Activated naive CD4-positive, alpha-beta T cell treated with anti-CD3 and anti-CD28 coated beads for 36 hours (primary cell): ENCODE data around the gene C1QB. TPM values are rescaled to one million over a fixed set of nuclear protein-coding genes. Genes with fewer than 3 reads are reported as not detected.
"Not testable (repeated sequence)": the region's sequence is repeated elsewhere in the genome, so short reads cannot be mapped to it uniquely, and the experiment has no call there.

ENCODE experiments used
- CTCF ChIA-PET: fragments of 350-600 bp; sonication (Branson Sonifier 250); formaldehyde crosslinking; loops from one replicate; lab custom pipeline; 2021; ENCODE audit warnings: antibody characterized with exemption; lab: Charles Lee
- DNase-seq: peaks from one replicate; pipeline ENCODE4 v3.0.0-alpha.2; 2020
- H3K27ac Mint-ChIP-seq: one replicate; pipeline ENCODE4 v1.8.0; 2021; ENCODE audit warnings: mild to moderate bottlenecking, mixed read lengths
- H3K27me3 Mint-ChIP-seq: one replicate; pipeline ENCODE4 v1.8.0; 2021; ENCODE audit warnings: low read depth, mixed read lengths
- H3K36me3 Mint-ChIP-seq: one replicate; pipeline ENCODE4 v1.8.0; 2021; ENCODE audit warnings: low read depth, mixed read lengths
- H3K4me1 Mint-ChIP-seq: one replicate; pipeline ENCODE4 v1.8.0; 2021; ENCODE audit warnings: low read depth, mixed read lengths
- H3K4me3 Mint-ChIP-seq: one replicate; pipeline ENCODE4 v1.8.0; 2021; ENCODE audit warnings: mild to moderate bottlenecking, moderate library complexity, mixed read lengths
- H3K9me3 Mint-ChIP-seq: one replicate; pipeline ENCODE4 v1.8.0; 2021; ENCODE audit warnings: mixed read lengths
- intact Hi-C: fragments of 100-400 bp; cut with micrococcal nuclease; formaldehyde crosslinking; loops from one replicate; pipeline ENCODE4 v1.15.1; 2023
- total RNA-seq, 2 experiments: library from RNA; stranded (reverse); gene quantifications; one replicate each; pipeline ENCODE4 v1.2.3, GENCODE V29; 2021

The C1QB gene
- total RNA-seq, 2 experiments from 2014 or later = not detected

DNA sequence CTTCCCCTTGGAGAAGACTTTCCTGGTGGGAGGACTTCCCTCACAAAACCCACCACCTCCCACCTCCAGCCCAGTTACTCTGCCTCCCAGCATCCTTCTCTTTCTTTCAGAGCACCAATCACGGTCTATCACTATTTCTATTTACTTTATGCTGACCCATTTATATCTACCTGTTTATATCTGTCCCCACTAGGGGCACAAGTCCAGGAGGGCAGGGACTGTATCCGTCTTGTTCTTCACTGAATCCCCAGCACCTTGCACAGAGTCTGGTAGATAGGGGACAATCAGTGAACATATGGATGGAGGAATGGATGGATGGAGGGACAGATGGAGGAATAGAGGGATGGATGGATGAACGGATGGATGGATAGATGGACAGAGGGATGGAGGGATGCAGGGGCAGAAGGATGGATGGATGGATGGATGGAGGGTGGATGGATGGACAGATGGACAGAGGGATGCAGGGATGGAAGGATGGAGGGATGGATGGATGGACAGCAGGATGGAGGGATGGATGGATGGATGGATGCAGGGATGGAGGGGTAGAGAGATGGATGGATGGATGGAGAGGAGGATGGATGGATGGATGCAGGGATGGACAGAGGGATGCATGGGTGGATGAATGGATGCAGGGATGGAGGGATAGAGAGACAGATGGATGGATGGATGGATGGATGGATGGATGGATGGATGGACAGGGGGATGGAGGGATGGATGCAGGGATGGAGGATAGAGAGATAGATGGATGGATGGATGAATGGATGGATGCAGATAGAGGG, 5.5 kb downstream of the C1QB start:
- intact Hi-C loops = no loop called here
- Mint-ChIP-seq H3K27me3 (no peaks in the 10 kb centered on the region), H3K4me3 (no peak overlapping the region), H3K9me3 (no peaks in the 10 kb centered on the region), H3K36me3 (no peaks in the 10 kb centered on the region), H3K4me1 (no peaks in the 10 kb centered on the region), H3K27ac (no peak overlapping the region)
- CTCF ChIA-PET = no interaction called here
- DNase-seq = no peak

DNA sequence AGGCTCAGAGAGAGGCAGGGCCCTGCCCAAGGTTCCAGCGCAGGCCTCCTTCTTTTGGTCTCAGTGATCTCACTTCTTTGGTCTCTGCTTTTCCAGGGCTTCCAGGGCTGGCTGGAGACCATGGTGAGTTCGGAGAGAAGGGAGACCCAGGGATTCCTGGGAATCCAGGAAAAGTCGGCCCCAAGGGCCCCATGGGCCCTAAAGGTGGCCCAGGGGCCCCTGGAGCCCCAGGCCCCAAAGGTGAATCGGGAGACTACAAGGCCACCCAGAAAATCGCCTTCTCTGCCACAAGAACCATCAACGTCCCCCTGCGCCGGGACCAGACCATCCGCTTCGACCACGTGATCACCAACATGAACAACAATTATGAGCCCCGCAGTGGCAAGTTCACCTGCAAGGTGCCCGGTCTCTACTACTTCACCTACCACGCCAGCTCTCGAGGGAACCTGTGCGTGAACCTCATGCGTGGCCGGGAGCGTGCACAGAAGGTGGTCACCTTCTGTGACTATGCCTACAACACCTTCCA, 7.7 kb downstream of the C1QB start:
- CTCF ChIA-PET = no interaction called here

DNA sequence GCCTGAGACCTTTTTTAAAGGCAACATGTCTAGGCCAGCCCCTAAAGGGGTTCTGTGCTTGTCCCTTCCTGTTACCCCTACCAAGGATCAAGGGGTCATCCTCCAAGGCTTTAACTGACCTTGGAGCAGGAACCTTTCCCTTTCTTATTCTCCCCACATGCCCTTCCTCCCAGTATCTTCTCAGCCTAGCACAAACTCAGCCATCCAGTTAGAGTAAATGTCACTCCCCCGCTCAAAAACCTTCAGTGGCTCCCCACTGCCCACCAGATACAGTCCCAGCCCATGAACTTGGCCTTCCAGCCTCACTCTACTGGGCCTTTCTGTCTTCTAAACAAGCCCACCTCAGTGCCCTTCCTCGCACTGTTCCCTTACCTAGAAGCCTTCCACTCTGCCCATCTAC, 8.8 kb downstream of the C1QB start:
- DNase-seq = no peak
- H3K9me3 Mint-ChIP-seq = no peaks in the 10 kb centered on the region
- H3K4me3 Mint-ChIP-seq = no peak overlapping the region
- no peaks in the 10 kb centered on the region for H3K36me3 Mint-ChIP-seq
- no peaks in the 10 kb centered on the region for H3K27me3 Mint-ChIP-seq
- intact Hi-C loops = no loop called here
- CTCF ChIA-PET = no interaction called here
- no peaks in the 10 kb centered on the region for H3K4me1 Mint-ChIP-seq
- no peak overlapping the region for H3K27ac Mint-ChIP-seq

More for the DNA sequence above, 7.7 kb downstream of the C1QB start:
- Mint-ChIP-seq H3K9me3 (no peaks in the 10 kb centered on the region), H3K36me3 (no peaks in the 10 kb centered on the region), H3K27me3 (no peaks in the 10 kb centered on the region), H3K4me3 (no peak overlapping the region), H3K27ac (no peak overlapping the region), H3K4me1 (no peaks in the 10 kb centered on the region)
- no peak for DNase-seq
- intact Hi-C loops = no loop called here

DNA sequence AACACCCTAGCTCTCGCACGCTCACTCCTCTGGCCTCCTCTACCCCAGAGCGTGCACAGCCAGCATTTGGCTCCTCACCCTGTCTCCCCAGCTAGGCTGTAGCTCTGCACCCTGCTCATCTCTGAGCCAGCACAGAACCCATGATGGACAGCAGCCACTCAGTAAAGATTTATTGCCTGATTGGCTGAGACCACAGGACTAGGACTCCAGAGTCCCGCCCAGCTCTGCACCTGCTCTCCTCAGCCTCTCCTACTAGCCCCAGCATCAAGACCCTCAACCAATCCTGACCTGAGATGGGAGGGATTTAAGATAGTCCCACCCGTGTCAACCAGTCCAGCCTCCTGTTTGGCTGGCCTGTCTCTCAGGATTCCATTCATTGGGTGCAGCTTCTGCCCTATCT, 9.3 kb downstream of the C1QB start:
- CTCF ChIA-PET = no interaction called here
- no peaks in the 10 kb centered on the region for H3K36me3 Mint-ChIP-seq
- H3K9me3 Mint-ChIP-seq = no peaks in the 10 kb centered on the region
- no peaks in the 10 kb centered on the region for H3K4me1 Mint-ChIP-seq
- DNase-seq = no peak
- H3K27ac Mint-ChIP-seq = no peak overlapping the region
- H3K4me3 Mint-ChIP-seq = no peak overlapping the region
- H3K27me3 Mint-ChIP-seq = no peaks in the 10 kb centered on the region
- intact Hi-C loops = no loop called here

DNA sequence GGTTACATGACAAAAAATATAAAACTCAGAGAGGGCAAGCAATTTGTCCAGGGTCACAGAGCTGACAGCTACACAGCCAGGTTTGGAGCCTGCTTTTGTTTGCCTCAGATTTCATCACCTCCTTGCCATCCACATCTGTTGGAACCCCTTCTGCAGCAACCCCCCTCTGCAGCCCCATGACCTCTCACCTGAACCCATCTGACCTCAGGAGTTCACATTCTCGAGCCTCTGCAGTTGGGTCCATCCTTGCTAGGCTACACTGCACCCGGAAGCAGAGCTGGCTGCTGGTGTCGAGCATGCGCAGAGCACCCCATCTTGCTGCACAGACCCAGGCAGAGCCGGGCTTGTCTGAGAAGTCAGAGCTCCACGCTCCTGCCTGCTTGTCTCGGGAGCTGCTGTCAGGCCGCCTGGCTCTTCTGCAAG, 10.0 kb downstream of the C1QB start:
- no peaks in the 10 kb centered on the region for H3K9me3 Mint-ChIP-seq
- H3K4me1 Mint-ChIP-seq = no peaks in the 10 kb centered on the region
- CTCF ChIA-PET = no interaction called here
- no peak overlapping the region for H3K4me3 Mint-ChIP-seq
- H3K27ac Mint-ChIP-seq = no peak overlapping the region
- DNase-seq = no peak
- intact Hi-C loops = no loop called here
- H3K36me3 Mint-ChIP-seq = no peaks in the 10 kb centered on the region
- H3K27me3 Mint-ChIP-seq = no peaks in the 10 kb centered on the region

DNA sequence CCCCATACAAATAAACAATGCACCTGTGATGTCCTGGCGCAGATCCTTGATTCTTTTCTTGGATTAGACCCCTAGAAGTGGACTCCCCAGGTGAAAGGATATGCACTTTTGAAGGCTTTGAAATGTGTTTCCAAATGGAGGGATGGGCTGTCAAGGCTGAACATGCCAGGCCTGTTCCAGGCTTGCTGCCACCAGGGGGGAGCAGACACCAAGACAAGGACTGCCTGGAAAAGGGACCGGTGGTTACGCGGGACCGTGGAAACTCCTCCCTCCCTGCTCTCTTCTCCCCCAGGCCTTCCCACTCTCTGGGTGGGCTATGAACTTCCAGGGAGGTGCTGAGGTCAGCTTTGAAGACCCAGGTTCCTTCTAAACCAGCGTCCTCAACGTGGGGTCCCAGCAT, 12.7 kb downstream of the C1QB start:
- no peaks in the 10 kb centered on the region for H3K4me1 Mint-ChIP-seq
- H3K27me3 Mint-ChIP-seq = peaks cover 3% of the 10 kb centered on the region
- no peak for DNase-seq
- H3K27ac Mint-ChIP-seq = no peak overlapping the region
- intact Hi-C loops = no loop called here
- CTCF ChIA-PET = no interaction called here
- H3K9me3 Mint-ChIP-seq = no peaks in the 10 kb centered on the region
- no peaks in the 10 kb centered on the region for H3K36me3 Mint-ChIP-seq
- H3K4me3 Mint-ChIP-seq = no peak overlapping the region

DNA sequence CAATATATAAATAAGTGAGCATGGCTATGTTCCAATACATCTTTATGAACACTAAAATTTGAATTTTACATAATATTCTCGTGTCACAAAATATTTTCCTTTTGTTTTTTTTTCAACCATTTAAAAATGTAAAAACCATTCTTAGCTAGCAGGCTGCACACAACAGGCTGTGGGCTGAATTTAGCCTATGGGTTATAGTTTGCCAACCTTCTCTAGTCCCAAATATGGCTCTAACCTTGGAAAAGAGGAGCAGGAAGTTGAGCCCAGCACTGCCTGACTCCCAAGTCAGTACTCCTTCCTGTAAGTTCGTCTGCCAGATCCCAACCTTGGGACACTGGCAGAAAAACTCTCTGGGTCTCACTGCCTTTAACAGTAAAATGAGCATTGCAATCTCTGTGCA, 13.4 kb downstream of the C1QB start:
- H3K27me3 Mint-ChIP-seq = peaks cover 4% of the 10 kb centered on the region
- intact Hi-C loops = no loop called here
- no peaks in the 10 kb centered on the region for H3K36me3 Mint-ChIP-seq
- H3K4me1 Mint-ChIP-seq = no peaks in the 10 kb centered on the region
- H3K9me3 Mint-ChIP-seq = no peaks in the 10 kb centered on the region
- DNase-seq = no peak
- H3K27ac Mint-ChIP-seq = no peak overlapping the region
- H3K4me3 Mint-ChIP-seq = no peak overlapping the region
- CTCF ChIA-PET = no interaction called here

DNA sequence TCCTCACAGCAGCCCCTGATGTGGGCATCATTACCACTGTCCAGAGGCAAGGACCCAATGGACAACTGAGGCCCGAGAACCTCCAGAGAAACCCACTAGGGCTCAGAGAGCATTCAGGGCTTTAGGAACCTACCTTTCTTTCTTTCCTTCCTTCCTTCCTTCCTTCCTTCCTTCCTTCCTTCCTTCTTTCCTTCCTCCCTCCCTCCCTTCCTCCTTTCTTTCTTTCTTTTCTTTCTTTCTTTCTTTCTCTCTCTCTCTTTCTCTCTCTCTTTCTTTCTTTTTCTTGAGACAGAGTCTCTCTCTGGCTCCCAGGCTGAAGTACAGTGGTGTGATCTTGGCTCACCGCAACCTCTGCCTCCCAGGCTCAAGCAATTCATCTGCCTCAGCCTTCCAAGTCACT, 15.8 kb downstream of the C1QB start:
- H3K36me3 Mint-ChIP-seq, H3K9me3 Mint-ChIP-seq, H3K4me1 Mint-ChIP-seq, H3K27ac Mint-ChIP-seq, intact Hi-C loops, DNase-seq, CTCF ChIA-PET, H3K4me3 Mint-ChIP-seq: not testable (repeated sequence)
- peaks cover 20% of the 10 kb centered on the region for H3K27me3 Mint-ChIP-seq

DNA sequence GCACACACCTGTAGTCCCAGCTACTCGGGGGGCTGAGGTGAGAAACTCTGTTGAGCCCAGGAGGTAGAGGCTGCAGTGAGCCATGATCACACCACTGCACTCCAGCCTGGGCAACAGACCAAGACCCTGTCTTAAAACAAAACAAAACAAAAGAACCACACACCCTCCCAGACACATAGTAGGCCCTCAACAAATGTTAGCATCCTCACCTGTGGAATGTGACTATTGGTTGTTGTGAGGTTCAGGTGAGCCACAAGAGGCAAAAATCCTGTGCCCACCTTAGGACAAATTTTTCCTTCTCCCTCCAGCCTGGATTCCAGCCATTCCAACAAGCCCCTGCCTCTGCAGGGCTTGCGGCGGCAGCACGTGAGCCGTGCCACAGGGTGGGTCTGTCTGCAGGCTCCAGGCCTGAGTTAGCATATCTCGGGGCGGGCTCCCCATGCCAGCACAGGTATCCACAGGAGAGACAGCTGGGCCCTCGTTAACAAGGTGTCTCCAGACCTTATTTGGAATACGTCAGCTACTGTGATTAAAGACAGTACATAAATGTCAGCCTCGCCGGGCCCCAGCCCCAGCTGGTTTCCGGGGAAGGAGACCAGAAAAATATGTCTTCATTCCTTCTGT, 17.4 kb downstream of the C1QB start:
- Mint-ChIP-seq H3K4me3 (no peak overlapping the region), H3K4me1 (no peaks in the 10 kb centered on the region), H3K9me3 (no peaks in the 10 kb centered on the region), H3K27ac (no peak overlapping the region), H3K36me3 (no peaks in the 10 kb centered on the region), H3K27me3 (peaks cover 29% of the 10 kb centered on the region)
- CTCF ChIA-PET = interaction anchor here (0.6 kb wide), 1 partner anchor 1302 kb away, joined by 3 read pairs; no protein-coding TSS in a partner anchor
- DNase-seq = no peak
- intact Hi-C loops = no loop called here

DNA sequence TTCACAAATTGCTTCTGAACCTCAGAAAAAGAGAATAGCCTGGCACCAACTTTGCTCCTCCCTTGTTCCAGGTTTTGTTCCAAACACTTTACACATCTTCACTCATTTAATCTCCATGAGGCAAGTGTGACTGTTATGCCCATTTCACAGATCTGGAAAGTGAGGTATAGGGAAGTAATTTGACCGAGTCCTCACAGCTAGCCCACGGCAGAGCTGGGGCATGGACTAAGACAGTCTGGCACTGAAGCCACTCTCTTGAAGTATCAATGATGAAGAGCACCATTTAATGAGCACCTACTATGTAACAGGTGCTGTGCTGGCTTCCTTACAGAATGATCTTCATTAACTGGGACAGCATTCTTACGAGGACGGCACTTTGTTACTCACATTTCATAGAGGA, 19.0 kb downstream of the C1QB start:
- peaks cover 29% of the 10 kb centered on the region for H3K27me3 Mint-ChIP-seq
- H3K36me3 Mint-ChIP-seq = no peaks in the 10 kb centered on the region
- CTCF ChIA-PET = interaction anchor here (1.1 kb wide), 1 partner anchor 1071 kb away, joined by 3 read pairs; no protein-coding TSS in a partner anchor
- no peak for DNase-seq
- no peaks in the 10 kb centered on the region for H3K9me3 Mint-ChIP-seq
- intact Hi-C loops = no loop called here
- H3K4me1 Mint-ChIP-seq = no peaks in the 10 kb centered on the region
- no peak overlapping the region for H3K4me3 Mint-ChIP-seq
- H3K27ac Mint-ChIP-seq = no peak overlapping the region

DNA sequence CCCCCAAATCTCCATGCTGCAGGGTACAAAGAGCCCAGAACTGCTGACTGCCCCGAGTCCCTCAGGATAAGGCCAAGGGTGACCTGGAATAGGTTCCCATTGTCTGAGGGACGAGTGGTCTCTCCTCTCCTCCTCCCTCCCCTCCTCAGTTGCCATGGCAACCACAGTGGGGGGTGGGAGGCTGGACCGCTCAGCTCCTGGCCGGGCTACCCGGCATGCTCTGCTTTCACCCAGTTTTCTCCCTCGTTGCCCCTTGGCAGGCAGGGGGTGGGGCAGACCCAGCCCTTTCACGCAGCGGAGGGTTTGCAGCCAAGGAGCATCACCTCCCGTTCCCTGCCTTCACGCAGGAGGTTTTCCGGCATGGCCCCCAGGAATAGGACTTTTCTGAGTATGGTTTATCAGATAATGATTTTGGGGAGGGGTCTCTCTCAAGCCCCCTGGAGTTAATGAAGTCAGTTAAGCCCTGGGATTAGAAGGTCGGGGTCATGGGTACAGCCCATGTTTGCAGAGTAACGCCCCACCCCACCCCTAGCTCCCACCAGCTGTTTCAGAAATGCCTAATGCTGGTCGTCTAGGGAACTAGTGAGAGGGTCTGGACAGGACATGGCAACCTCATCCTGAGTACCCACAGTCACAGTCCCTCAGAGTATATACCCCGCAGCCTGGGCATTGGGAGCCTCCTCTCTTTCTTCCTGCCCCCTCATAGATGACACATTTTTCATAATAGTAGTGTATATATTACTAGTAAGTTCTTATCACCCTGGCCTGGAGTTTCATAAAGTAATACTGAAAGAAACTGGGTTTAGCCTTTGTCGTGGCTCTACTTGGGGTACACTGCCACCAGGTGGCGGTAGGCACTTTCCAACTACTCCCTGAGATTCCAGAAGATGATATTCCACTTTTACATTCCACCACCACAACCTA, 20.7 kb downstream of the C1QB start:
- DNase-seq = peak; percentile 45
- no peak overlapping the region for H3K4me3 Mint-ChIP-seq
- CTCF ChIA-PET = interaction anchor here (1.3 to 2.6 kb wide), 3 partner anchors 18 to 215 kb away, joined by 3 to 11 read pairs (median 4); no protein-coding TSS in a partner anchor

DNA sequence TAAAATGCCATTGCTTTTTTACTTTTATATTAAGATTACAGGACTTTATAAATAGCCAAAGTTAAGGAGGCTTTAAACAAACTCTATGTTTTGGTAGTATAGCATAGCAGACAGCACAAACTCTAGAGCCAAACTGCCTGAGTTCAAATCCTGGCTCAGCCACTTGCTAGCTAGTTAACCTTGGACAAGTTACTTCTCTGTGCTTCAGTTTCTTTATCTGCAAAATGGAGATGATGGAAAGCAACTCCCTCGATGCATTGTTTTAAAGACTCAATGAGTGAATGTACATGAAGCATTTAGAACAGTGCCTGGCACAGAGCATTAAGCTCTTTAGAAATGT, 21.3 kb downstream of the C1QB start:
- no peak overlapping the region for H3K27ac Mint-ChIP-seq
- no peak for DNase-seq
- no peaks in the 10 kb centered on the region for H3K36me3 Mint-ChIP-seq
- CTCF ChIA-PET = interaction anchor here (1.3 to 2.6 kb wide), 3 partner anchors 19 to 215 kb away, joined by 3 to 11 read pairs (median 4); no protein-coding TSS in a partner anchor
- no peaks in the 10 kb centered on the region for H3K9me3 Mint-ChIP-seq
- H3K4me3 Mint-ChIP-seq = no peak overlapping the region
- peaks cover 31% of the 10 kb centered on the region for H3K27me3 Mint-ChIP-seq
- intact Hi-C loops = no loop called here
- no peaks in the 10 kb centered on the region for H3K4me1 Mint-ChIP-seq

More for the DNA sequence above, 20.7 kb downstream of the C1QB start:
- intact Hi-C loops = no loop called here
- Mint-ChIP-seq H3K27ac (no peak overlapping the region), H3K9me3 (no peaks in the 10 kb centered on the region), H3K27me3 (peaks cover 31% of the 10 kb centered on the region), H3K4me1 (no peaks in the 10 kb centered on the region), H3K36me3 (no peaks in the 10 kb centered on the region)
